ENCODE data around the gene CDH13.

CDH13 gene

GRCh38 chr16:83742124-83742899, 1115.5 kb downstream of the CDH13 start:
- no peak for DNase-seq

- DNase-seq, result no peak
These were observed 1116.5 kb downstream of the CDH13 start for GRCh38 chr16:83743241-83743640.

GRCh38 chr16:83743720-83744119, 1117.0 kb downstream of the CDH13 start:
- no peak for DNase-seq

- peak; percentile 45 for DNase-seq
These were observed 1117.7 kb downstream of the CDH13 start for GRCh38 chr16:83744441-83744981.

GRCh38 chr16:83746611-83747010, 1119.8 kb downstream of the CDH13 start:
- no peak for DNase-seq

- DNase-seq, result no peak
These were observed 1121.2 kb downstream of the CDH13 start for GRCh38 chr16:83747936-83748335.

GRCh38 chr16:83755391-83755790, 1128.6 kb downstream of the CDH13 start:
- no peak for DNase-seq

GRCh38 chr16:83762141-83762991, 1135.6 kb downstream of the CDH13 start:
- no peak for DNase-seq

GRCh38 chr16:83762992-83763358, 1136.2 kb downstream of the CDH13 start:
- no peak for DNase-seq

- no peak for DNase-seq
These were observed 1142.2 kb downstream of the CDH13 start for GRCh38 chr16:83768986-83769385.

- no peak for DNase-seq
These were observed 1142.7 kb downstream of the CDH13 start for GRCh38 chr16:83769397-83770008.

GRCh38 chr16:83771306-83771942, 1144.7 kb downstream of the CDH13 start:
- no peak for DNase-seq

GRCh38 chr16:83772806-83773205, 1146.0 kb downstream of the CDH13 start:
- no peak for DNase-seq

- no peak for DNase-seq
These were observed 1147.3 kb downstream of the CDH13 start for GRCh38 chr16:83774066-83774465.

GRCh38 chr16:83776944-83777343, 1150.2 kb downstream of the CDH13 start:
- no peak for DNase-seq

- peak; percentile 39 for DNase-seq
These were observed 1153.1 kb downstream of the CDH13 start for GRCh38 chr16:83779886-83780285.

- DNase-seq, result no peak
These were observed 1158.7 kb downstream of the CDH13 start for GRCh38 chr16:83785455-83785854.

- no peak for DNase-seq
These were observed 1163.1 kb downstream of the CDH13 start for GRCh38 chr16:83789642-83790401.

- DNase-seq, result no peak
These were observed 1165.1 kb downstream of the CDH13 start for GRCh38 chr16:83791916-83792315.

- DNase-seq, result no peak
These were observed 1165.6 kb downstream of the CDH13 start for GRCh38 chr16:83792391-83792790.

- DNase-seq, result no peak
These were observed 1166.4 kb downstream of the CDH13 start for GRCh38 chr16:83793179-83793578.
